ENCODE measurements around the gene TRAPPC4.
"Not testable (repeated sequence)": the region's sequence is repeated elsewhere in the genome, so short reads cannot be mapped to it uniquely, and the experiment has no call there.

TRAPPC4 gene

DNA sequence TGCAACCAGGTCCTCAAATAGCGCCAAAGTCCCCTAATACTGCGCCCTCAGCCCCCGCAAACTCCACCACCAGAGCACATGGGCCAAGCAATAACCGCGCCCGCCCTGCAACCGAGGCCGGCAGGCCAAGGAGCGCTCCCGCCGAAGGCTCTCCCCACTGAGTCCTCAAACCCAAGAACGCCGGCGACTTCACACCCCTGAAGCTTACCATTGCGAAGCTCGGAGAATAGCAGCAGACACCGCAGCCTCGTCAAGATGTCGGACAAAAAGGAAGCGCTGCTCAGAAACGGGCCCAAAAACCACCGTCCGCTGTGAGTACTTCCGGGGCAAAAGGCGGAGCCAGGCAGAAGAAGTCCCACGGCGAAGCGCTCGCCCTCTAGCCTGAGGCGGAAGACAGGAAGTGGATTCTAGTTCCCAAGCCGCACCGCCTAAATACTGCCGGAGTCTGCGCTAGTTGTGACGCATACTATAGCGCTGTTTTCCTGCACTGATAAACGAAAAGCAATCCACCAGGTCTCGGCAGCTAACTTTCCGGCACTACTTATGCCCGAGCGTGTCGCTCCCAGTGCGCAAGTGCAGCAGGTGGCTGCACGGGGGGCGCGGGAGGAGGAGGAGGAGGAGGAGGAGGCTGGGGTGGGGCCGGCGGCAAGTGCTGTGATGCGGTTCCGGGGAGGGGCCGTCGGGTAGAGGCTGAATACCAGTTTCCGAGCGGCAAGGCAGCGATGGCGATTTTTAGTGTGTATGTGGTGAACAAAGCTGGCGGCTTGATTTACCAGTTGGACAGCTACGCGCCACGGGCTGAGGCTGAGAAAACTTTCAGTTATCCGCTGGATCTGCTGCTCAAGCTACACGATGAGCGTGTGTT, at the start of gene TRAPPC4, which contains the start of gene RPS25:
TSS of gene TRAPPC4 (plus strand) at position 693 of the 865 bp plus-strand sequence. CDS start at position 723, 30 bp downstream.
TSS of gene RPS25 (minus strand) at position 270 of the 865 bp plus-strand sequence. CDS start at position 211, 59 bp downstream.
- Histone ChIP-seq H3K36me3 (peaks cover 78% of the 10 kb centered on the region), H3K27me3 (ENCODE audit: insufficient read depth, low read depth, severe bottlenecking) (no peaks in the 10 kb centered on the region), H3K4me3 (ENCODE audit: low read depth, low read length) (peak within 1 kb of the TSS; percentile 100), H3K9me3 (ENCODE audit: severe bottlenecking) (no peaks in the 10 kb centered on the region), H3K27ac (peak within 1 kb of the TSS; percentile 82)
- DNase-seq = peak; percentile 94
- TF ChIP-seq, protein P1, sequence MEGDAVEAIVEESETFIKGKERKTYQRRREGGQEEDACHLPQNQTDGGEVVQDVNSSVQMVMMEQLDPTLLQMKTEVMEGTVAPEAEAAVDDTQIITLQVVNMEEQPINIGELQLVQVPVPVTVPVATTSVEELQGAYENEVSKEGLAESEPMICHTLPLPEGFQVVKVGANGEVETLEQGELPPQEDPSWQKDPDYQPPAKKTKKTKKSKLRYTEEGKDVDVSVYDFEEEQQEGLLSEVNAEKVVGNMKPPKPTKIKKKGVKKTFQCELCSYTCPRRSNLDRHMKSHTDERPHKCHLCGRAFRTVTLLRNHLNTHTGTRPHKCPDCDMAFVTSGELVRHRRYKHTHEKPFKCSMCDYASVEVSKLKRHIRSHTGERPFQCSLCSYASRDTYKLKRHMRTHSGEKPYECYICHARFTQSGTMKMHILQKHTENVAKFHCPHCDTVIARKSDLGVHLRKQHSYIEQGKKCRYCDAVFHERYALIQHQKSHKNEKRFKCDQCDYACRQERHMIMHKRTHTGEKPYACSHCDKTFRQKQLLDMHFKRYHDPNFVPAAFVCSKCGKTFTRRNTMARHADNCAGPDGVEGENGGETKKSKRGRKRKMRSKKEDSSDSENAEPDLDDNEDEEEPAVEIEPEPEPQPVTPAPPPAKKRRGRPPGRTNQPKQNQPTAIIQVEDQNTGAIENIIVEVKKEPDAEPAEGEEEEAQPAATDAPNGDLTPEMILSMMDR (IDR thresholded peaks at IDR 0.05; ENCODE audit: low read depth, low read length) = no peak

DNA sequence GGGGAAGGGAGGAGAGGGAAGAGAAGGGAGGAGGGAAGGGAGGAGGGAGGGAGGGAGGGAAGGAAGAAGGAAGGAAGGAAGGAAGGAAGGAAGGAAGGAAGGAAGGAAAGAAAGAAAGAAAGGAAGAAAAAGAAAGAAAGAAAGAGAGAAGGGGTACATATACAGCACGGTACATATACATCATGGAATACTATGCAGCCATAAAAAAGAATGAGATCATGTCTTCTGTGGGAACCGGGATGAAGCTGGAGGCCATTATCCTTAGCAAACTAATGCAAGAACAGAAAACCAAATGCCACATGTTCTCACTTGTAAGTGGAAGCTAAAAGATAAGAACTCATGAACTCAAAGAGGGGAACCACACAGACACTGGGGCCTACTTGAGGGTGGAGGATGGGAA, 49.1 kb upstream of the TRAPPC4 start:
- not testable (repeated sequence) for H3K27me3 ChIP-seq (ENCODE audit: insufficient read depth, low read depth, severe bottlenecking); H3K27ac ChIP-seq; DNase-seq; H3K36me3 ChIP-seq; H3K4me3 ChIP-seq (ENCODE audit: low read depth, low read length); H3K9me3 ChIP-seq (ENCODE audit: severe bottlenecking)

- Histone ChIP-seq H3K36me3 (no peaks in the 10 kb centered on the region), H3K27me3 (ENCODE audit: insufficient read depth, low read depth, severe bottlenecking) (no peaks in the 10 kb centered on the region), H3K4me3 (ENCODE audit: low read depth, low read length) (no peak within 1 kb of the TSS), H3K27ac (no peak within 1 kb of the TSS), H3K9me3 (ENCODE audit: severe bottlenecking) (peaks cover 3% of the 10 kb centered on the region)
- TF ChIP-seq, protein P1 (IDR thresholded peaks at IDR 0.05; ENCODE audit: low read depth, low read length) = no peak
- DNase-seq = no peak
Observed at GRCh38 chr11:118971646-118972045, 46.9 kb upstream of the TRAPPC4 start, which contains the start of gene FOXR1. TSS of gene FOXR1 (plus strand) at chr11:118971761. CDS start at chr11:118971932, 171 bp downstream.

- TF ChIP-seq, protein P1 (IDR thresholded peaks at IDR 0.05; ENCODE audit: low read depth, low read length) = no peak
- Histone ChIP-seq H3K36me3 (no peaks in the 10 kb centered on the region), H3K27me3 (ENCODE audit: insufficient read depth, low read depth, severe bottlenecking) (no peaks in the 10 kb centered on the region), H3K9me3 (ENCODE audit: severe bottlenecking) (peaks cover 3% of the 10 kb centered on the region), H3K27ac (no peak overlapping the region), H3K4me3 (ENCODE audit: low read depth, low read length) (no peak overlapping the region)
- DNase-seq = no peak
Observed at GRCh38 chr11:118973985-118974384, 44.6 kb upstream of the TRAPPC4 start.

- Histone ChIP-seq H3K36me3 (no peaks in the 10 kb centered on the region), H3K27ac (no peak overlapping the region), H3K9me3 (ENCODE audit: severe bottlenecking) (peaks cover 3% of the 10 kb centered on the region), H3K27me3 (ENCODE audit: insufficient read depth, low read depth, severe bottlenecking) (no peaks in the 10 kb centered on the region), H3K4me3 (ENCODE audit: low read depth, low read length) (no peak overlapping the region)
- peak; percentile 93 for DNase-seq
- TF ChIP-seq, protein P1 (IDR thresholded peaks at IDR 0.05; ENCODE audit: low read depth, low read length) = no peak
Observed at GRCh38 chr11:118975771-118976709, 42.5 kb upstream of the TRAPPC4 start.

- no peaks in the 10 kb centered on the region for H3K36me3 ChIP-seq
- DNase-seq = no peak
- H3K9me3 ChIP-seq (ENCODE audit: severe bottlenecking) = no peaks in the 10 kb centered on the region
- no peak overlapping the region for H3K4me3 ChIP-seq (ENCODE audit: low read depth, low read length)
- H3K27me3 ChIP-seq (ENCODE audit: insufficient read depth, low read depth, severe bottlenecking) = no peaks in the 10 kb centered on the region
- no peak overlapping the region for H3K27ac ChIP-seq
- TF ChIP-seq, protein P1 (IDR thresholded peaks at IDR 0.05; ENCODE audit: low read depth, low read length) = no peak
Observed at GRCh38 chr11:118979434-118979833, 39.1 kb upstream of the TRAPPC4 start.
